Glomerular visceral epithelial cell (primary cell): ENCODE measurements around the gene ADRB1.

Source experiments
- DNase-seq: peaks from one replicate; pipeline ENCODE4 v3.0.0-alpha.2; 2016; ENCODE audit errors: extremely low spot score

ADRB1 gene

GRCh38 chr10:114094795-114095194, 51.1 kb downstream of the ADRB1 start:
- no peak for DNase-seq

GRCh38 chr10:114095559-114096337, 52.1 kb downstream of the ADRB1 start:
- DNase-seq = no peak
